Stimulated activated naive B cell treated with anti-CD40 and anti-IgM and Interleukin-4, amounts not matched to agents 10 μg/mL and 1 μg/mL and 100 μg/mL, for 72 hours (primary cell): ENCODE measurements around the gene SLC2A14.
"Not testable (repeated sequence)": the region's sequence is repeated elsewhere in the genome, so short reads cannot be mapped to it uniquely, and the experiment has no call there.

ENCODE experiments used
- ATAC-seq, 2 donors: fragments of 150-1000 bp; cut with Tn5 transposase; replicated peaks; 2 replicates each; pipeline ENCODE4 v1.10.0; 2021; ENCODE audit warnings: moderate library complexity in 1 of 2
- DNase-seq: peaks from one replicate; pipeline ENCODE4 v3.0.0; 2021
- H3K27ac Mint-ChIP-seq: one replicate; pipeline ENCODE4 v1.8.0; 2022; ENCODE audit warnings: mild to moderate bottlenecking, mixed read lengths
- H3K27me3 Mint-ChIP-seq, 2 donors: one replicate each; pipeline ENCODE4 v1.8.0; 2022; ENCODE audit warnings: mixed read lengths in 2 of 2
- H3K36me3 Mint-ChIP-seq, 2 donors: one replicate each; pipeline ENCODE4 v1.8.0; 2022; ENCODE audit warnings: mixed read lengths in 2 of 2, mild to moderate bottlenecking in 1 of 2
- H3K4me1 Mint-ChIP-seq, 2 donors: one replicate each; pipeline ENCODE4 v1.8.0; 2022; ENCODE audit warnings: mixed read lengths in 2 of 2, mild to moderate bottlenecking in 1 of 2
- H3K4me3 Mint-ChIP-seq, 2 donors: one replicate each; pipeline ENCODE4 v1.8.0; 2022; ENCODE audit warnings: mild to moderate bottlenecking in 2 of 2, mixed read lengths in 2 of 2, moderate library complexity in 1 of 2
- H3K9me3 Mint-ChIP-seq, 2 donors: one replicate each; pipeline ENCODE4 v1.8.0; 2022; ENCODE audit warnings: mixed read lengths in 2 of 2, mild to moderate bottlenecking in 1 of 2

The SLC2A14 gene

DNA sequence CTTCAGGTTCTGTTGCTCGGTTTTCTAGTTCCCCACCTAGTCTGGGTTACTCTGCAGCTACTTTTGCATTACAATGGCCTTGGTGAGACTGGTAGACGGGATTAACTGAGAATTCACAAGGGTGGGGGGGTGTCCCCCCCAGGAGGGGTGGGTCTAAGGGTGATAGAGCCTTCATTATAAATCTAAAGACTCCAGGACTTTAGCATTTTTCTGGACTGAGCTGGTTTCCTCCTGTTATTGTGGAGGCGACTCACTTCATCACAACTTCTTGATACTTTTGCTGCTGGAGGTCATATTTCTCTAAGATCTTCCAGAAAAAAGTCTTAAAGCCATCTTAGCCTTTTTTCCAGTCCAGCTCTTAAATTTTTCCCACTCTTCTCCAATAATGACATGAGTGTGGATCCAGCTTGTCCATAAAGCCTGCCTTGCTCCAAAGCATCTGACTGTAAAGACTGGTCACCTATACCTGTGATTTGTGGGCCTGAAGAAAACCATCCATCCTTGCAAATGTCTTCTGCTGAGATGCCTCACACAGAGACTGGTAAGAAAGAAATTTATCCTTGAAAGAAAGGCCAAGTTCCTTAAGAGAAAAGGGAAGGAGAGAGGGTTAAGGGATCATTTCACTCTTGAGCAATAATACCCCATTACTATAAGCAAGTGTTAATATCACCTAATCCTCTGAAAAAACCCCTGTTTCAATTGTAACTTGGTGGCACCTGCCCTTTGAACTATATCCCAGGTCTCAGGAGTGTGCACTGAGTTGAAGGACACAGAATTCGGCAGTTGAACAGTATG, 19.7 kb upstream of the SLC2A14 start:
- no peak overlapping the region for H3K4me3 Mint-ChIP-seq
- DNase-seq (no peak), ATAC-seq (no peak)
- no peak overlapping the region for H3K27ac Mint-ChIP-seq
- H3K36me3 Mint-ChIP-seq = no peaks in the 10 kb centered on the region
- no peaks in the 10 kb centered on the region for H3K4me1 Mint-ChIP-seq
- H3K9me3 Mint-ChIP-seq = no peaks in the 10 kb centered on the region
- peaks cover 0 to 5% of the 10 kb centered on the region in 2 donors for H3K27me3 Mint-ChIP-seq

- H3K4me3 Mint-ChIP-seq = no peak overlapping the region
- H3K27me3 Mint-ChIP-seq = no peaks in the 10 kb centered on the region
- no peaks in the 10 kb centered on the region for H3K36me3 Mint-ChIP-seq
- no peak for DNase-seq
- H3K27ac Mint-ChIP-seq = no peak overlapping the region
- no peaks in the 10 kb centered on the region for H3K9me3 Mint-ChIP-seq
- peaks cover 3 to 8% of the 10 kb centered on the region in 2 donors for H3K4me1 Mint-ChIP-seq
- ATAC-seq = no peak
These were observed 12.0 kb upstream of the SLC2A14 start for GRCh38 chr12:7884689-7885088.

DNA sequence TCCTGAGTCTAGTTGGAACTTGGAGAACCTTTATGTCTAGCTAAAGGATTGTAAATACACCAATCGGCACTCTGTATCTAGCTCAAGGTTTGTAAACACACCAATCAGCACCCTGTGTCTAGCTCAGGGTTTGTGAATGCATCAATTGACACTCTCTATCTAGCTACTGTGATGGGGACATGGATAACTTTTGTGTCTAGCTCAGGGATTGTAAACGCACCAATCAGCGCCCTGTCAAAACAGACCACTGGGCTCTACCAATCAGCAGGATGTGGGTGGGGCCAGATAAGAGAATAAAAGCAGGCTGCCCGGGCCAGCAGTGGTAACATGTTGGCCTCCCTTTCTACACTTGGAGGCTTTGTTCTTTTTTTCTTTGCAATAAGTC, 9.0 kb upstream of the SLC2A14 start:
- not testable (repeated sequence) for H3K36me3 Mint-ChIP-seq, H3K27ac Mint-ChIP-seq, H3K4me1 Mint-ChIP-seq, H3K4me3 Mint-ChIP-seq, ATAC-seq, H3K9me3 Mint-ChIP-seq, H3K27me3 Mint-ChIP-seq, DNase-seq

DNA sequence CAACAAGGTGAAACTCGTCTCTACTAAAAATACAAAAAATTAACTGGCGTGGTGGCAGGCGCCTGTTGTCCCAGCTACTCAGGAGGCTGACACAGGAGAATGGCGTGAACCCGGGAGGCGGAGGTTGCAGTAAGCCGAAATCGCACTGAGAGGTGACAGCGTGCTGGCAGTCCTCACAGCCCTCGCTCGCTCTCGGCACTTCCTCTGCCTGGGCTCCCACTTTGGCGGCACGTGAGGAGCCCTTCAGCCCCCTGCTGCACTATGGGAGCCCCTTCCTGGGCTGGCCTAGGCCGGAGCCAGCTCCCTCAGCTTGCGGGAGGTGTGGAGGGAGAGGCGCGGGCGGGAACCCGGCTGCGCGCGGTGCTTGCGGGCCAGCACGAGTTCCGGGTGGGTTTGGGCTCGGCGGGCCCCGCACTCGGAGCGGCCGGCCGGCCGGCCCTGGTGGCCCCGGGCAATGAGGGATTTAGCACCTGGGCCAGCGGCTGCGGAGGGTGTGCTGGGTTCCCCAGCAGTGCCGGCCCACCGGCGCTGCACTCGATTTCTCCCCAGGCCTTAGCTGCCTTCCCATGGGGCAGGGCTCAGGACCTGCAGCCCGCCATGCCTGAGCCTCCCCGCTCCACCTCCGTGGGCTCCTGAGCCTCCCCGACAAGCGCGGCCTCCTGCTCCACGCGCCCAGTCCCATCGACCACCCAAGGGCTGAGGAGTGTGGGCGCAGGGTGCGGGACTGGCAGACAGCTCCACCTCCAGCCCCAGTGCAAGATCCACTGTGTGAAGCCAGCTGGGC, 8.4 kb upstream of the SLC2A14 start:
- H3K4me3 Mint-ChIP-seq, H3K9me3 Mint-ChIP-seq, H3K36me3 Mint-ChIP-seq, H3K27ac Mint-ChIP-seq, H3K27me3 Mint-ChIP-seq, DNase-seq, H3K4me1 Mint-ChIP-seq, ATAC-seq: not testable (repeated sequence)

GRCh38 chr12:7879246-7879645, 6.5 kb upstream of the SLC2A14 start:
- no peaks in the 10 kb centered on the region for H3K9me3 Mint-ChIP-seq
- no peaks in the 10 kb centered on the region for H3K4me1 Mint-ChIP-seq
- ATAC-seq = no peak
- no peak overlapping the region for H3K27ac Mint-ChIP-seq
- H3K4me3 Mint-ChIP-seq = no peak overlapping the region
- H3K36me3 Mint-ChIP-seq = no peaks in the 10 kb centered on the region
- peaks cover 0 to under 1% of the 10 kb centered on the region in 2 donors for H3K27me3 Mint-ChIP-seq
- no peak for DNase-seq

- H3K9me3 Mint-ChIP-seq = no peaks in the 10 kb centered on the region
- no peak overlapping the region for H3K27ac Mint-ChIP-seq
- no peak for DNase-seq
- ATAC-seq = no peak
- no peaks in the 10 kb centered on the region for H3K36me3 Mint-ChIP-seq
- peaks cover 13 to 16% of the 10 kb centered on the region in 2 donors for H3K27me3 Mint-ChIP-seq
- no peak overlapping the region for H3K4me3 Mint-ChIP-seq
- peaks cover 1 to 9% of the 10 kb centered on the region in 2 donors for H3K4me1 Mint-ChIP-seq
These were observed 4.7 kb upstream of the SLC2A14 start for GRCh38 chr12:7877420-7877819.

- Mint-ChIP-seq H3K27ac (no peak overlapping the region), H3K27me3 (peaks cover 33 to 36% of the 10 kb centered on the region in 2 donors)
These were observed 2.4 kb downstream of the SLC2A14 start for GRCh38 chr12:7870335-7870734.

DNA sequence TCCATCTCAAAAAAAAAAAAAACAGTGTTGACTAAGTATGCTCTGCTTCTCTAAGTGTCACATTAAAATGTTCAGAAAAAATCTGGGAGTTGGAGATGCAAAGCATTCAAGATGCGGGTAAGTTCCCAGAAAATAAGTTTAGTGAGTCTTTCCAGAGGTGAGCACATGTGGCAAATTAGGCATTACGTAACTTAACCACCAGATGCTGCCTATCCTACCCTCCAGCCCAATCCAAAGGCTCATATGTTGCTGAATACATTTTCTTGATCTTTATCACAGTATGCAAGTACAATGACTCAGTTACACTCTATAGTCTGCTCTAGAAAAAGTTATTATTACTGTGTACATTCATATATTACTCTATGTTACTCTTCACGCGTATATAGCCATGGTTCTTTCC, 3.6 kb downstream of the SLC2A14 start:
- Mint-ChIP-seq H3K4me3 (no peak overlapping the region), H3K27me3 (peaks cover 31 to 36% of the 10 kb centered on the region in 2 donors)

More at GRCh38 chr12:7870335-7870734, 2.4 kb downstream of the SLC2A14 start:
- no peak for DNase-seq
- no peaks in the 10 kb centered on the region for H3K36me3 Mint-ChIP-seq
- peaks cover 6 to 11% of the 10 kb centered on the region in 2 donors for H3K4me1 Mint-ChIP-seq
- no peaks in the 10 kb centered on the region for H3K9me3 Mint-ChIP-seq
- H3K4me3 Mint-ChIP-seq = no peak overlapping the region
- ATAC-seq = no peak

GRCh38 chr12:7868391-7868790, 4.3 kb downstream of the SLC2A14 start:
- no peaks in the 10 kb centered on the region for H3K9me3 Mint-ChIP-seq
- DNase-seq = no peak
- peaks cover 24 to 29% of the 10 kb centered on the region in 2 donors for H3K27me3 Mint-ChIP-seq
- no peak overlapping the region for H3K27ac Mint-ChIP-seq
- peaks cover 6 to 16% of the 10 kb centered on the region in 2 donors for H3K4me1 Mint-ChIP-seq
- H3K4me3 Mint-ChIP-seq = no peak overlapping the region
- ATAC-seq = no peak
- no peaks in the 10 kb centered on the region for H3K36me3 Mint-ChIP-seq

More for the DNA sequence above, 3.6 kb downstream of the SLC2A14 start:
- DNase-seq = no peak
- Mint-ChIP-seq H3K4me1 (peaks cover 6 to 11% of the 10 kb centered on the region in 2 donors), H3K36me3 (no peaks in the 10 kb centered on the region), H3K27ac (no peak overlapping the region), H3K9me3 (no peaks in the 10 kb centered on the region)
- ATAC-seq = no peak

GRCh38 chr12:7864601-7865150, 8.0 kb downstream of the SLC2A14 start:
- Mint-ChIP-seq H3K4me3 (no peak overlapping the region), H3K4me1 (peaks cover 4 to 18% of the 10 kb centered on the region in 2 donors), H3K9me3 (no peaks in the 10 kb centered on the region), H3K36me3 (no peaks in the 10 kb centered on the region), H3K27ac (no peak overlapping the region), H3K27me3 (peaks cover under 1 to 5% of the 10 kb centered on the region in 2 donors)
- ATAC-seq (no peak), DNase-seq (no peak)

GRCh38 chr12:7862814-7863348, 9.8 kb downstream of the SLC2A14 start:
- not testable (repeated sequence) for ATAC-seq, H3K36me3 Mint-ChIP-seq, H3K27me3 Mint-ChIP-seq, H3K9me3 Mint-ChIP-seq, DNase-seq, H3K27ac Mint-ChIP-seq
- H3K4me1 Mint-ChIP-seq = peaks cover 4 to 22% of the 10 kb centered on the region in 2 donors
- peak overlapping the region; percentile 53 to 71 for H3K4me3 Mint-ChIP-seq

DNA sequence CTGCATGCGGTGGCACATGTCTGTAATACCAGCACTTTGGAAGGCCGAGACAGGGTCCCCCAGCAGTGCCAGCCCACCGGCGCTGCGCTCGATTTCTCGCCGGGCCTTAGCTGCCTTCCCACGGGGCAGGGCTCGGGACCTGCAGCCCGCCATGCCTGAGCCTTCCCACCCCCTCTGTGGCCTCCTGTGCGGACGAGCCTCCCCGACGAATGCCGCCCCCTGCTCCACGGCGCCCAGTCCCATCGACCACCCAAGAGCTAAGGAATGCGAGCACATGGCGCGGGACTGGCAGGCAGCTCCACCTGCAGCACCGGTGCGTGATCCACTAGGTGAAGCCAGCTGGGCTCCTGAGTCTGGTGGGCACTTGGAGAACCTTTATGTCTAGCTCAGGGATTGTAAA, 10.4 kb downstream of the SLC2A14 start:
- H3K4me1 Mint-ChIP-seq = peaks cover 4 to 22% of the 10 kb centered on the region in 2 donors
- not testable (repeated sequence) for H3K27ac Mint-ChIP-seq, H3K36me3 Mint-ChIP-seq, H3K4me3 Mint-ChIP-seq, ATAC-seq, H3K9me3 Mint-ChIP-seq, DNase-seq, H3K27me3 Mint-ChIP-seq

DNA sequence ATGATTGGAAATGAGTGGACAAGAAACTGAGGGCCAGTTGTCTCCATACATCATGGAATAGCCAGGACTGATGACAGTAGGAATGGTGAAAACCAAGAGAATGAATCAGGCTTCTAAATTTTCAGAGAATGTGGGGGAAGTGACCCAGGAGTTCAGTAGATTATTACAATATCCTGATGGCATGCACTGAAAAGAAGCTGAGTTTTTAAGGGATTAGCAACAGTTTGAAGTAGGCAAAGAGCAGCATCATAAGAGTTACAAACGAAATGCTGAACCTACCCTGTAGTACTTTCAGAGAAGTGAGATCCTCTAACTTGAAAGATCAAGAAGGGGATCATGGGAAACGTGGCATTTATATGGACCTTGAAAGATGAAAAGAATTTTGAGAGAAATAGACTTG, 13.2 kb downstream of the SLC2A14 start:
- H3K27me3 Mint-ChIP-seq = peaks cover 0 to 8% of the 10 kb centered on the region in 2 donors
- H3K9me3 Mint-ChIP-seq = no peaks in the 10 kb centered on the region
- ATAC-seq (no peak), DNase-seq (no peak)
- no peak overlapping the region for H3K27ac Mint-ChIP-seq
- H3K4me1 Mint-ChIP-seq = peaks cover 4 to 22% of the 10 kb centered on the region in 2 donors
- no peaks in the 10 kb centered on the region for H3K36me3 Mint-ChIP-seq
- H3K4me3 Mint-ChIP-seq = no peak overlapping the region

DNA sequence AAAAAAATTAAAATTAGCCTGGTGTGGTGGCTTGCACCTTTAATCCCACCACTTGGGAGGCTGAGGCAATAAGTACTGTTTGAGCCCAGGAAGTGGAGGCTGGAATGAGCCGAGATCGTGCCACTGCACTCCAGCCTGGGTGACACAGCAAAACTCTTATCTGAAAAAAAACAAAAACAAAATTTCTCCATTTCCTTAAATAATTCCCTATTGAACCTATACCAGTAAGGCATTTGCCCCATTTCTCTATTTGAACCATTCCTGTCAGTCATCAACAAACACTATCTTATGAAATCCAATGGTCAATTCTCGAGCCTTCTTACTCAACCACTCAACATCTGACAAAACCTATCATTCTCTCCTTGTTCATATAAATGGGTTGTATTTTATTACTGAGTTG, 14.7 kb downstream of the SLC2A14 start:
- peaks cover 2 to 8% of the 10 kb centered on the region in 2 donors for H3K27me3 Mint-ChIP-seq
- no peak overlapping the region for H3K27ac Mint-ChIP-seq
- H3K9me3 Mint-ChIP-seq = no peaks in the 10 kb centered on the region
- H3K4me1 Mint-ChIP-seq = peaks cover 3 to 13% of the 10 kb centered on the region in 2 donors
- ATAC-seq = no peak
- H3K36me3 Mint-ChIP-seq = no peaks in the 10 kb centered on the region
- no peak overlapping the region for H3K4me3 Mint-ChIP-seq
- no peak for DNase-seq
